PC-9 (cell line): ENCODE measurements around the gene FAM81B. TPM values are rescaled to one million over a fixed set of nuclear protein-coding genes. Genes with fewer than 3 reads are reported as not detected.

ENCODE experiments used
- BruUV-seq: library from RNA; stranded (reverse); fragments of 400-500 nt; replicated peaks from 2 replicates; lab custom pipeline; 2021; lab: Mats Ljungman, UMichigan
- CTCF ChIA-PET: fragments of 300-600 bp; sonication (Branson Sonifier 250); formaldehyde crosslinking; loops from one replicate; lab custom pipeline; 2022; ENCODE audit warnings: antibody characterized with exemption; lab: Charles Lee
- POLR2A ChIA-PET: fragments of 300-600 bp; sonication (Branson Sonifier 250); formaldehyde crosslinking; loops from one replicate; lab custom pipeline; 2022; ENCODE audit warnings: antibody characterized with exemption; ENCODE audit not compliant: unreplicated experiment; lab: Charles Lee
- DNase-seq, 2 experiments: peaks; one replicate each; pipeline versions ENCODE4 v3.0.0 to v3.0.0-alpha.2; 2015 to 2022; ENCODE audit warnings: mixed read lengths in 1 of 2
- H2AFZ ChIP-seq: fragments of 200-600 bp; sonication (generic); 2 replicates; pipeline ENCODE4 v1.8.1; 2017; ENCODE audit warnings: antibody characterized with exemption
- H3F3A ChIP-seq: fragments of 200-600 bp; sonication (generic); 2 replicates; pipeline ENCODE4 v1.8.1; 2017; ENCODE audit warnings: antibody characterized with exemption, mild to moderate bottlenecking, low read depth; ENCODE audit not compliant: insufficient read depth
- H3K27ac ChIP-seq: fragments of 200-600 bp; sonication (generic); 2 replicates; pipeline ENCODE4 v1.6.1; 2016; ENCODE audit warnings: mixed run types
- H3K27me3 ChIP-seq: fragments of 200-600 bp; sonication (generic); 2 replicates; pipeline ENCODE4 v1.6.1; 2016; ENCODE audit warnings: low read depth, mixed run types; ENCODE audit not compliant: insufficient read depth
- H3K36me3 ChIP-seq: fragments of 200-600 bp; sonication (generic); 2 replicates; pipeline ENCODE4 v1.6.1; 2016; ENCODE audit warnings: low read depth, mixed run types
- H3K4me1 ChIP-seq: fragments of 200-600 bp; sonication (generic); replicated peaks from 2 replicates; pipeline ENCODE4 v1.6.1; 2016; ENCODE audit warnings: mixed run types; ENCODE audit not compliant: insufficient read depth
- H3K4me2 ChIP-seq: fragments of 200-600 bp; sonication (generic); 2 replicates; pipeline ENCODE4 v1.6.1; 2017; ENCODE audit warnings: mixed run types
- H3K4me3 ChIP-seq: fragments of 200-600 bp; sonication (generic); 2 replicates; pipeline ENCODE4 v1.6.1; 2016; ENCODE audit warnings: mixed run types
- H3K79me2 ChIP-seq: fragments of 200-600 bp; sonication (generic); 2 replicates; pipeline ENCODE4 v1.6.1; 2017; ENCODE audit warnings: low read depth, mixed run types
- H3K9me2 ChIP-seq: fragments of 200-600 bp; sonication (generic); 2 replicates; pipeline ENCODE4 v1.8.1; 2017; ENCODE audit warnings: mild to moderate bottlenecking; ENCODE audit not compliant: insufficient read depth
- H3K9me3 ChIP-seq: fragments of 200-600 bp; sonication (generic); 2 replicates; pipeline ENCODE4 v1.8.1; 2016; ENCODE audit warnings: low read depth; ENCODE audit not compliant: insufficient read depth
- H4K20me1 ChIP-seq: fragments of 200-600 bp; sonication (generic); 2 replicates; pipeline ENCODE4 v1.8.1; 2017; ENCODE audit not compliant: insufficient read depth
- CTCF ChIP-seq: fragments of 200-600 bp; sonication (generic); conservative IDR thresholded peaks from 2 replicates; pipeline ENCODE4 v1.6.1; 2017; ENCODE audit warnings: mixed run types, antibody characterized with exemption, mild to moderate bottlenecking, moderate library complexity
- EZH2 ChIP-seq: fragments of 200-600 bp; sonication (generic); IDR thresholded peaks from 2 replicates; pipeline ENCODE4 v1.8.0; 2017; ENCODE audit warnings: antibody characterized with exemption, low read depth
- intact Hi-C: fragments of 100-400 bp; cut with micrococcal nuclease; formaldehyde crosslinking; loops from one replicate; pipeline ENCODE4 v1.10.0; 2022; ENCODE audit not compliant: unreplicated experiment
- total RNA-seq: library from RNA; stranded (reverse); gene quantifications from 2 replicates; pipeline ENCODE4 v1.2.3, GENCODE V29; 2021

Gene FAM81B
- total RNA-seq, 1 experiment from 2014 or later: 5.0 TPM

GRCh38 chr5:95392593-95393182 lies 1.5 kb downstream of the FAM81B start:
- CTCF ChIA-PET: no interaction called here
- intact Hi-C loops: loop anchor here (5.0 kb wide), 1 partner anchor 55 kb away; no protein-coding TSS in a partner anchor

GRCh38 chr5:95393279-95393678 lies 2.1 kb downstream of the FAM81B start:
- Histone ChIP-seq H3K27ac (no peak overlapping the region), H3K27me3 (no peaks in the 10 kb centered on the region), H3K9me2 (no peaks in the 10 kb centered on the region), H2AFZ (0 out of 2 replicates have a peak overlapping the region, but pooled peaks have one; percentile 44), H3K4me3 (no peak overlapping the region), H3K4me2 (peak overlapping the region; percentile 66; the same call in 1 of the 2 replicates), H3K36me3 (no peaks in the 10 kb centered on the region), H3K9me3 (no peaks in the 10 kb centered on the region), H4K20me1 (no peaks in the 10 kb centered on the region), H3K4me1 (peaks cover 6% of the 10 kb centered on the region; the same call in 1 of the 2 replicates), H3F3A (no peaks in the 10 kb centered on the region), H3K79me2 (no peaks in the 10 kb centered on the region)
- TF ChIP-seq CTCF (no peak), EZH2 (no peak)
- no peak for DNase-seq
- TSS peak; percentile 22 for BruUV-seq
- CTCF ChIA-PET: no interaction called here
- POLR2A ChIA-PET: no interaction called here
- intact Hi-C loops: loop anchor here (5.0 kb wide), 1 partner anchor 54 kb away; no protein-coding TSS in a partner anchor

More at GRCh38 chr5:95392593-95393182, 1.5 kb downstream of the FAM81B start:
- TF ChIP-seq EZH2 (no peak), CTCF (no peak)
- no peaks in the 10 kb centered on the region for H3K9me2 ChIP-seq
- peak overlapping the region; percentile 66 for H3K4me2 ChIP-seq
- peaks cover 6% of the 10 kb centered on the region; the same call in 1 of the 2 replicates for H3K4me1 ChIP-seq
- DNase-seq: peak; percentile 52 to 78
- POLR2A ChIA-PET: interaction anchor here (0.6 kb wide), 1 partner anchor 54 kb away, joined by 3 read pairs; no protein-coding TSS in a partner anchor
- H2AFZ ChIP-seq: 0 out of 2 replicates have a peak overlapping the region, but pooled peaks have one; percentile 44
- no peak overlapping the region for H3K27ac ChIP-seq
- H3K27me3 ChIP-seq: no peaks in the 10 kb centered on the region
- H3F3A ChIP-seq: no peaks in the 10 kb centered on the region
- H3K4me3 ChIP-seq: no peak overlapping the region
- no peaks in the 10 kb centered on the region for H3K9me3 ChIP-seq
- no peaks in the 10 kb centered on the region for H3K79me2 ChIP-seq
- H4K20me1 ChIP-seq: no peaks in the 10 kb centered on the region
- BruUV-seq: no TSS peak
- H3K36me3 ChIP-seq: no peaks in the 10 kb centered on the region

- no TSS peak for BruUV-seq
- ChIA-PET POLR2A (no interaction called here), CTCF (no interaction called here)
- no peak for DNase-seq
- Histone ChIP-seq H3K9me2 (no peaks in the 10 kb centered on the region), H3K27me3 (no peaks in the 10 kb centered on the region), H3K27ac (no peak overlapping the region), H3K4me1 (no peaks in the 10 kb centered on the region), H3K9me3 (no peaks in the 10 kb centered on the region), H3K79me2 (no peaks in the 10 kb centered on the region), H3F3A (no peaks in the 10 kb centered on the region), H2AFZ (no peak overlapping the region), H3K4me3 (no peak overlapping the region), H3K4me2 (no peak overlapping the region), H3K36me3 (no peaks in the 10 kb centered on the region), H4K20me1 (no peaks in the 10 kb centered on the region)
- intact Hi-C loops: no loop called here
- no peak for TF ChIP-seq EZH2
- no peak for TF ChIP-seq CTCF
Measured at GRCh38 chr5:95398989-95399388, 7.8 kb downstream of the FAM81B start.
